Bronchial epithelial cell (primary cell): Measurements from ENCODE around the gene MAP4K4. TPM values are rescaled to one million over a fixed set of nuclear protein-coding genes. Genes with fewer than 3 reads are reported as not detected.

Source experiments
- DNase-seq: peaks from one replicate; pipeline ENCODE4 v3.0.0-alpha.2; 2010; ENCODE audit warnings: low read depth
- FAIRE-seq: peaks from 2 replicates; lab custom pipeline; 2011; peaks lifted over from hg19 to GRCh38; lab: Jason Lieb, UNC
- H3K27me3 ChIP-seq: 2 replicates; pipeline ENCODE4 v1.5.1; 2011; ENCODE audit warnings: low read length; ENCODE audit not compliant: control insufficient read depth, insufficient read depth
- H3K36me3 ChIP-seq: 2 replicates; pipeline ENCODE4 v1.5.1; 2011; ENCODE audit warnings: low read length; ENCODE audit not compliant: control insufficient read depth, insufficient read depth
- H3K4me3 ChIP-seq: 2 replicates; pipeline ENCODE4 v1.5.1; 2011; ENCODE audit warnings: mild to moderate bottlenecking, low read depth, low read length, control low read depth
- total RNA-seq: library from RNA; depleted of rRNA; stranded (reverse); fragments of >200 nt; gene quantifications from 2 replicates; pipeline ENCODE4 v1.2.1, GENCODE V29; 2014
- TF ChIP-seq, protein P1 (sequence below): IDR thresholded peaks from 2 replicates; pipeline ENCODE4 v1.5.1; 2011; ENCODE audit warnings: mild to moderate bottlenecking, moderate library complexity, low read length, control low read depth, inconsistent platforms; ENCODE audit not compliant: insufficient read depth, severe bottlenecking

The MAP4K4 gene
- total RNA-seq, 1 donor from 2014 or later: 81.1 TPM

DNA sequence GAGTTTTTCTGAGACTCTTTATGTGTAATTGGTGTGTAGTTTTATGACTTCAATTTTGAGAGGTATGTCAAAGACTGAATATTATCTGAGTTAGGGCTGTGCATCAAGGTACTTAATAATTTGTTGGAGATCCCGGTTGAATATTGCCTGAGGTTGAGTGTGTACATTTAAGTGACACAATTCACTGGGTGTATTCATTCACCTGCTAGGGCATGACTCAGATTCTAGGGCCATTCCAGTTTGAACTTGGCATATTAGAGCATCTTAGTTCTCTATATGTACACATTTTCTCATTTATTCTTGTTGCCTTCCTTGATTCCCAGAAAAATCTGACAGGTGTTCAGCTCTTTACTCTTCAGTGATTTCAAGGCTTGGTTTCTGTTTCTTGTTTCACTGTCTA, 12.5 kb downstream of the MAP4K4 start:
- DNase-seq (peak; percentile 61), FAIRE-seq (no peak)
- TF ChIP-seq, protein P1, sequence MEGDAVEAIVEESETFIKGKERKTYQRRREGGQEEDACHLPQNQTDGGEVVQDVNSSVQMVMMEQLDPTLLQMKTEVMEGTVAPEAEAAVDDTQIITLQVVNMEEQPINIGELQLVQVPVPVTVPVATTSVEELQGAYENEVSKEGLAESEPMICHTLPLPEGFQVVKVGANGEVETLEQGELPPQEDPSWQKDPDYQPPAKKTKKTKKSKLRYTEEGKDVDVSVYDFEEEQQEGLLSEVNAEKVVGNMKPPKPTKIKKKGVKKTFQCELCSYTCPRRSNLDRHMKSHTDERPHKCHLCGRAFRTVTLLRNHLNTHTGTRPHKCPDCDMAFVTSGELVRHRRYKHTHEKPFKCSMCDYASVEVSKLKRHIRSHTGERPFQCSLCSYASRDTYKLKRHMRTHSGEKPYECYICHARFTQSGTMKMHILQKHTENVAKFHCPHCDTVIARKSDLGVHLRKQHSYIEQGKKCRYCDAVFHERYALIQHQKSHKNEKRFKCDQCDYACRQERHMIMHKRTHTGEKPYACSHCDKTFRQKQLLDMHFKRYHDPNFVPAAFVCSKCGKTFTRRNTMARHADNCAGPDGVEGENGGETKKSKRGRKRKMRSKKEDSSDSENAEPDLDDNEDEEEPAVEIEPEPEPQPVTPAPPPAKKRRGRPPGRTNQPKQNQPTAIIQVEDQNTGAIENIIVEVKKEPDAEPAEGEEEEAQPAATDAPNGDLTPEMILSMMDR: no peak
- Histone ChIP-seq H3K27me3 (no peaks in the 10 kb centered on the region), H3K36me3 (no peaks in the 10 kb centered on the region), H3K4me3 (no peak overlapping the region)

- TF ChIP-seq, protein P1: no peak
- H3K4me3 ChIP-seq: no peak overlapping the region
- H3K27me3 ChIP-seq: no peaks in the 10 kb centered on the region
- FAIRE-seq (no peak), DNase-seq (no peak)
- H3K36me3 ChIP-seq: no peaks in the 10 kb centered on the region
These were observed 13.2 kb downstream of the MAP4K4 start for GRCh38 chr2:101710471-101711318.

GRCh38 chr2:101714118-101714517, 16.6 kb downstream of the MAP4K4 start:
- Histone ChIP-seq H3K4me3 (no peak overlapping the region), H3K36me3 (no peaks in the 10 kb centered on the region), H3K27me3 (no peaks in the 10 kb centered on the region)
- no peak for DNase-seq
- TF ChIP-seq, protein P1: no peak
- no peak for FAIRE-seq

- Histone ChIP-seq H3K27me3 (no peaks in the 10 kb centered on the region), H3K4me3 (no peak overlapping the region), H3K36me3 (no peaks in the 10 kb centered on the region)
- TF ChIP-seq, protein P1: no peak
- DNase-seq: no peak
- no peak for FAIRE-seq
These were observed 19.8 kb downstream of the MAP4K4 start for GRCh38 chr2:101717071-101717845.

- TF ChIP-seq, protein P1: no peak
- DNase-seq: no peak
- Histone ChIP-seq H3K27me3 (no peaks in the 10 kb centered on the region), H3K4me3 (no peak overlapping the region), H3K36me3 (no peaks in the 10 kb centered on the region)
- no peak for FAIRE-seq
These were observed 21.0 kb downstream of the MAP4K4 start for GRCh38 chr2:101718479-101718878.
